Activated naive CD4-positive, alpha-beta T cell treated with anti-CD3 and anti-CD28 coated beads, Interleukin-2, amount 10 ng/mL, durations not matched to agents 7 days and 5 days (primary cell): ENCODE results near the gene SAMD14.

ENCODE experiments used
- CTCF ChIA-PET: fragments of 350-600 bp; sonication (Branson Sonifier 250); formaldehyde crosslinking; loops from one replicate; lab custom pipeline; 2021; ENCODE audit warnings: antibody characterized with exemption; lab: Charles Lee
- DNase-seq: peaks from one replicate; pipeline ENCODE4 v3.0.0-alpha.2; 2020
- H3K27ac Mint-ChIP-seq: one replicate; pipeline ENCODE4 v1.8.0; 2021; ENCODE audit warnings: mild to moderate bottlenecking, moderate library complexity, mixed read lengths
- H3K27me3 Mint-ChIP-seq: one replicate; pipeline ENCODE4 v1.8.0; 2021; ENCODE audit warnings: mild to moderate bottlenecking, mixed read lengths
- H3K36me3 Mint-ChIP-seq: one replicate; pipeline ENCODE4 v1.8.0; 2021; ENCODE audit warnings: mixed read lengths
- H3K4me1 Mint-ChIP-seq: one replicate; pipeline ENCODE4 v1.8.0; 2021; ENCODE audit warnings: mixed read lengths
- H3K4me3 Mint-ChIP-seq: one replicate; pipeline ENCODE4 v1.8.0; 2021; ENCODE audit warnings: mild to moderate bottlenecking, moderate library complexity, mixed read lengths
- H3K9me3 Mint-ChIP-seq: one replicate; pipeline ENCODE4 v1.8.0; 2021; ENCODE audit warnings: mixed read lengths

SAMD14 gene

GRCh38 chr17:50080096-50080480 is 49.9 kb downstream of the SAMD14 start:
- H3K4me1 Mint-ChIP-seq, result no peaks in the 10 kb centered on the region
- no peak for DNase-seq
- CTCF ChIA-PET, result interaction anchor here (1.3 to 2.7 kb wide), 3 partner anchors 11 to 523 kb away, joined by 3 to 12 read pairs (median 4); partner anchors contain the start of gene PDK2
- no peaks in the 10 kb centered on the region for H3K27me3 Mint-ChIP-seq
- no peak overlapping the region for H3K27ac Mint-ChIP-seq
- no peak overlapping the region for H3K4me3 Mint-ChIP-seq
- H3K36me3 Mint-ChIP-seq, result no peaks in the 10 kb centered on the region
- H3K9me3 Mint-ChIP-seq, result no peaks in the 10 kb centered on the region

DNA sequence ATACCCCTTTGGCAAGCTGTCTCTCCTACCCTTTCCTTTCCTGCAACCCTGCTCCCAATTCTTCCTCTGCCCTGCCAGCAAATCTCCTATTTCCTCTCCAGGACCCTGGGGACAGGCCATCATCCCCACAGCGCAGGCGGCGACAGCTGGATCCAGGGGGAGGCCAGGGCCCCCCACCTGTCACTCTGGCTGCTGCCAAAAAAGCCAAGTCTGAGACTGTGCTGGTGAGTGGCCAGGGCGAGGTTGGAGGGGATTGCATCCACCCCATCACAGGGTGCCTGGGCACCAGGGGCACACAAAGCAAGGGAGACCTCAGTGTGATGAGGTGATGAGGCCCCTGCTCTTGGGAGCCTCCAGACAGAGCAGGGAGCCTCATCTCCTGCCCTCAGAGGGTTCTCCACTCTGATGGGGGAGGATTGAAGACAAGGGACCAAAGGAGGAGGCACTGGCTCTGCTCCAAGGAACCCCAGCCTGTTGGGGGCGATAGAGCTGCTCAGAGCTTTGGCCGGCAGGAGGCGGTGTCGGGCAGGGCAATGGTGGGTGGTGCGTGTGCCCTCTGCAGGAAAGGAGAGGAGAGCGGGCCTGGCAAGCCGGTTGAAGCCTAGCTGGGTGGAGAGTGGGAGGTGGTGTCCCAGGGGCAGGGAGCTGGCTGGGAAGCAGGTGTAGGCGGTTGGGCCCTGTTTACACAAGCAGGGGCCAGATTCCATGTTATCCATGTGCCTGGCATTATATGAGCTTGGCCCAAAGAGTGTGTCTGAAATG is 50.4 kb downstream of the SAMD14 start:
- Mint-ChIP-seq H3K4me3 (no peak overlapping the region), H3K27me3 (no peaks in the 10 kb centered on the region), H3K36me3 (no peaks in the 10 kb centered on the region), H3K4me1 (no peaks in the 10 kb centered on the region), H3K27ac (no peak overlapping the region), H3K9me3 (no peaks in the 10 kb centered on the region)
- CTCF ChIA-PET, result interaction anchor here (1.3 to 2.7 kb wide), 3 partner anchors 12 to 522 kb away, joined by 3 to 12 read pairs (median 4); partner anchors contain the start of gene PDK2
- no peak for DNase-seq

DNA sequence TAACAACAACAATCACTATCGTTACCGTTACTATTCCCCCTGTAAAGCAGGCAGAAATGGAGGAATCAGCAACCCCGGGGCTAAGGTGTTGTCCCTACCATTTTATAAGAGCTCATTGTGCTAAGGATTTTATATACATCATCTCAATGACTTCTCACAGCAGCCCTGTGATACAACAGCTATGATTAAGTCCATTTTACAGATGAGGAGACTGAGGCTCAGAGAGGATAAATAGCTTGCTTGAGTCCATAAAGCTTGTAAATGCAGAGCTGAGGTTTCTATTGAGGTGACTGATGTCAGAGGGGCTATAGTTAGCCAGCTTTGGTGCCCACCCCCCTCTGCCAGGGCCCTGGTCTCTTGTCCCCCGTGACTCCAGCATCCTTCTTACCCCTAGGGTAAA is 51.5 kb downstream of the SAMD14 start:
- H3K9me3 Mint-ChIP-seq, result no peaks in the 10 kb centered on the region
- DNase-seq, result no peak

DNA sequence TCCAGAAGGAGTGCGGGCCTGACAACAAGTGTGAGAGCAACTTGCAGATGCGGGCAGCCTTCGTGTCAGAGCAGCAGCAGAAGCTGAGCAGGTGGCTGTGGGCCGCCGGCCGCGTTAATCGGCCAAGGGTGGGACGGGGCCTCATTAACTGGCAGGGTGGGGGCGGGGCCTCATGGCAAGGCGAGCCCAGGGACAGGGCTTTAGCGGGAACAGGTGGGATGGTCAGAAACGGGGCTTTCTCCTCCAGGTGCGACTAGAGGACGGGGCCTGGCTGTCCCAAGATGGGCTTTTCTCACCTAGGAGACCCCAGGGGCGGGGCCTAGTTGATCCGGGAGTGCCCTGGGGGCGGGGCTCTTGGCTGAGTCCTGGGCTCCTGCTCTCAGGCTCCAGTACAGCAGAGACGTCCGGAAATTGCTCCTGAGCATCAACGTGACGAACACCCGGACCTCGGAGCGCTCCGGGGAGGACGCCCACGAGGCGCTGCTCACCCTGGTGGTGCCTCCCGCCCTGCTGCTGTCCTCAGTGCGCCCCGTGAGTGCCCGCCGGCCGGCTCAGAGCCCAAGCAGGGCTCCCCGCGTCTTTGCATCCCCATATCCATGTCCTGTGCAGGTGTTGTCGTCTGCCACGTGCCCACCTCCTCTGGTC is 53.2 kb downstream of the SAMD14 start:
- CTCF ChIA-PET, result interaction anchor here (1.6 to 2.2 kb wide), 3 partner anchors 11 to 38 kb away, joined by 4 to 20 read pairs (median 7); partner anchors contain the start of gene ITGA3
- H3K27me3 Mint-ChIP-seq, result no peaks in the 10 kb centered on the region

More for the DNA sequence above, 51.5 kb downstream of the SAMD14 start:
- Mint-ChIP-seq H3K36me3 (no peaks in the 10 kb centered on the region), H3K4me3 (no peak overlapping the region), H3K27me3 (no peaks in the 10 kb centered on the region), H3K4me1 (no peaks in the 10 kb centered on the region), H3K27ac (no peak overlapping the region)
- CTCF ChIA-PET, result interaction anchor here (0.6 to 2.2 kb wide), 5 partner anchors 9 to 60 kb away, joined by 3 to 20 read pairs (median 3); no protein-coding TSS in a partner anchor

DNA sequence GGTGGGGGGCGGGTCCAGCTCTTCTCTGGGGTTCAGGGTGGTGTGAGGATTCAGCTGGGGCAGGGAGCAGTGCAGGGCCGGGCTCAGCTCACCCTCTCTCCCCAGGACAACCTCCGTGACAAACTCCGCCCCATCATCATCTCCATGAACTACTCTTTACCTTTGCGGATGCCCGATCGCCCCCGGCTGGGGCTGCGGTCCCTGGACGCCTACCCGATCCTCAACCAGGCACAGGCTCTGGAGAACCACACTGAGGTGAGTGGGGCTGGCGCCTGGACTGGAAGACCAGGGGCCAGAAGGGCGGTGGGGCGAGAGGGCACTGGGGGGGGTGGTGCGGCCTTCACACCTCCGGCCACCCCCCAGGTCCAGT is 53.8 kb downstream of the SAMD14 start:
- H3K27me3 Mint-ChIP-seq, result no peaks in the 10 kb centered on the region
- peaks cover 4% of the 10 kb centered on the region for H3K36me3 Mint-ChIP-seq
- no peaks in the 10 kb centered on the region for H3K4me1 Mint-ChIP-seq
- H3K4me3 Mint-ChIP-seq, result no peak overlapping the region
- no peak for DNase-seq
- no peak overlapping the region for H3K27ac Mint-ChIP-seq
- CTCF ChIA-PET, result interaction anchor here (1.6 kb wide), 1 partner anchor 20 kb away, joined by 4 read pairs; the partner anchor contains the start of gene ITGA3
- H3K9me3 Mint-ChIP-seq, result no peaks in the 10 kb centered on the region

More for the DNA sequence above, 53.2 kb downstream of the SAMD14 start:
- Mint-ChIP-seq H3K4me1 (no peaks in the 10 kb centered on the region), H3K4me3 (no peak overlapping the region), H3K9me3 (no peaks in the 10 kb centered on the region), H3K36me3 (no peaks in the 10 kb centered on the region), H3K27ac (no peak overlapping the region)
- DNase-seq, result no peak

- H3K4me1 Mint-ChIP-seq, result no peaks in the 10 kb centered on the region
- no peak overlapping the region for H3K4me3 Mint-ChIP-seq
- no peaks in the 10 kb centered on the region for H3K27me3 Mint-ChIP-seq
- no peak overlapping the region for H3K27ac Mint-ChIP-seq
- DNase-seq, result no peak
- H3K9me3 Mint-ChIP-seq, result no peaks in the 10 kb centered on the region
- H3K36me3 Mint-ChIP-seq, result peaks cover 6% of the 10 kb centered on the region
- CTCF ChIA-PET, result interaction anchor here (1.6 to 2.0 kb wide), 2 partner anchors 12 to 20 kb away, joined by 4 to 8 read pairs; partner anchors contain the start of gene ITGA3
These were observed 54.4 kb downstream of the SAMD14 start for GRCh38 chr17:50075446-50076032.

DNA sequence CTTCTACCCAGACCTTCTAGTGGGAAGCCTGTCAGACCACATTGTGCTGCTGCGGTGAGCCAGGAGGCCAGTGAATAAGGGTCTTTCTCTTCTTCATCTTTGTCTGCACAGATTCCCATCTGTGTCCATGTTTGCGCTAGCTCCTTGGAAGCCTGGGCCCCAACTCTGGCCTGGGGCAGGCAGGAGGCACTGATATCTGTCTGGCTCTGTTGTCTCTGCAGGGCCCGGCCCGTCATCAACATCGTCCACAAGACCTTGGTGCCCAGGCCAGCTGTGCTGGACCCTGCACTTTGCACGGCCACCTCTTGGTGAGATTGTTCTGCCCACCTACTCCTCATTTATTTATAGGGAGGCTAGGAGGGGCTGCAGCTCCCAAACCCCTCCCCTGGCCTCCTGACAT is 55.7 kb downstream of the SAMD14 start:
- Mint-ChIP-seq H3K4me1 (no peaks in the 10 kb centered on the region), H3K27ac (no peak overlapping the region), H3K4me3 (no peak overlapping the region), H3K36me3 (peaks cover 6% of the 10 kb centered on the region), H3K27me3 (no peaks in the 10 kb centered on the region), H3K9me3 (no peaks in the 10 kb centered on the region)
- no peak for DNase-seq
- CTCF ChIA-PET, result interaction anchor here (1.1 to 2.0 kb wide), 3 partner anchors 13 to 20 kb away, joined by 3 to 8 read pairs (median 4); no protein-coding TSS in a partner anchor

DNA sequence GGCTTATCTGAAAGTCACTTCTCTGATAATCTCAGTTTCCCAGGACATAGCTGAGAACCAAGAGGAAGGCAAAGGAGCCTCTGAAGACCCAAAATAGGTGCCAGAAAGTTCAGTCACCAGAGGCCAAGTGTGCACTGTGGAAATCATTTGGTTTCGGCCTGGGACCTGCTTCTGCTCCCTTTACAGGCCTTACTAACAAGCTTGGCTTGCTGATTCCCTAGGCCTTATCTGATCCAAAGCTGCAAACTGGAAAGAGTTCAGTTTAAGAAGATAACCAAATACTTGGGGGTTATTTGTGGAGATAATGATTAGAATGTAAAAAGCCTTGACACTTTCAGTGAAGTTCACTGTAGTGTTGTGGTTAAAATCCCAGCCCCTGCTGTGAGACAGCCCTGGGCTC is 57.0 kb downstream of the SAMD14 start:
- DNase-seq, result no peak
- H3K4me1 Mint-ChIP-seq, result no peaks in the 10 kb centered on the region
- no peaks in the 10 kb centered on the region for H3K9me3 Mint-ChIP-seq
- no peak overlapping the region for H3K27ac Mint-ChIP-seq
- H3K27me3 Mint-ChIP-seq, result no peaks in the 10 kb centered on the region
- no peak overlapping the region for H3K4me3 Mint-ChIP-seq
- CTCF ChIA-PET, result interaction anchor here (0.8 kb wide), 1 partner anchor 43 kb away, joined by 3 read pairs; no protein-coding TSS in a partner anchor
- H3K36me3 Mint-ChIP-seq, result peaks cover 6% of the 10 kb centered on the region

DNA sequence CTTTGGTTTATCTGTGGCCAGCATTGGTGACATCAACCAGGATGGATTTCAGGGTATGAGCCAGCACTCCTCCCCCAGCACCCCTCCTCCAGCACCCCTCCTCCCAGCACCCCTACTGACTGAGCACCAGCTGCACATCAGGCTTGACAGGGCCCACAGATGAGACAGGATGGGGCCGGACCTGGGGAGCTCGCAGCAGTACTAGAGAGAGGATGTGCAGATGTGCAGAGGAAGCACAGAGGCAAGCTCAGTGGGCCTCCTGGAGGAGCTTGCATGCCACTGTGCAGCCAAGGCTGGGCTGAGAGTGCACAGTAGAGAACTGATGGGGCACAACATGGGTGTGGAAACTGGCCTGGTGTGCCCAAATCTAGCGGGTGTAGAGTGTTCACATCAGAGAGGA is 57.8 kb downstream of the SAMD14 start:
- H3K9me3 Mint-ChIP-seq, result no peaks in the 10 kb centered on the region
- H3K27ac Mint-ChIP-seq, result no peak overlapping the region
- peaks cover 6% of the 10 kb centered on the region for H3K36me3 Mint-ChIP-seq
- CTCF ChIA-PET, result interaction anchor here (0.9 kb wide), 1 partner anchor 15 kb away, joined by 3 read pairs; no protein-coding TSS in a partner anchor
- H3K4me3 Mint-ChIP-seq, result no peak overlapping the region
- no peaks in the 10 kb centered on the region for H3K4me1 Mint-ChIP-seq
- no peaks in the 10 kb centered on the region for H3K27me3 Mint-ChIP-seq
- DNase-seq, result no peak

GRCh38 chr17:50071692-50072091 is 58.3 kb downstream of the SAMD14 start:
- no peaks in the 10 kb centered on the region for H3K27me3 Mint-ChIP-seq
- H3K9me3 Mint-ChIP-seq, result no peaks in the 10 kb centered on the region
- H3K4me1 Mint-ChIP-seq, result no peaks in the 10 kb centered on the region
- CTCF ChIA-PET, result interaction anchor here (0.9 kb wide), 1 partner anchor 15 kb away, joined by 3 read pairs; no protein-coding TSS in a partner anchor
- H3K36me3 Mint-ChIP-seq, result peaks cover 6% of the 10 kb centered on the region
- no peak for DNase-seq
- H3K27ac Mint-ChIP-seq, result no peak overlapping the region
- H3K4me3 Mint-ChIP-seq, result no peak overlapping the region

- CTCF ChIA-PET, result no interaction called here
- no peaks in the 10 kb centered on the region for H3K27me3 Mint-ChIP-seq
- peaks cover 6% of the 10 kb centered on the region for H3K36me3 Mint-ChIP-seq
- H3K9me3 Mint-ChIP-seq, result no peaks in the 10 kb centered on the region
- no peak for DNase-seq
- H3K4me3 Mint-ChIP-seq, result no peak overlapping the region
- no peaks in the 10 kb centered on the region for H3K4me1 Mint-ChIP-seq
- H3K27ac Mint-ChIP-seq, result no peak overlapping the region
These were observed 58.9 kb downstream of the SAMD14 start for GRCh38 chr17:50070908-50071680.

DNA sequence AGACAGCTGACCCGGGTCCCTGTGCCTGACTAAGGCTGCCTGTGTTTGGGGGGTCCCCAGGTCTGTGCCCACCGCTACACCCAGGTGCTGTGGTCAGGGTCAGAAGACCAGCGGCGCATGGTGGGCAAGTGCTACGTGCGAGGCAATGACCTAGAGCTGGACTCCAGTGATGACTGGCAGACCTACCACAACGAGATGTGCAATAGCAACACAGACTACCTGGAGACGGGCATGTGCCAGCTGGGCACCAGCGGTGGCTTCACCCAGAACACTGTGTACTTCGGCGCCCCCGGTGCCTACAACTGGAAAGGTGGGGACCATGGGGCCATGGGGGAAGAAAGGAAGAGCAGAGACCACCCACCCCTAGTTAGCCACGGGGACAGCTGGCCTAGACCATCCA is 62.0 kb downstream of the SAMD14 start:
- H3K9me3 Mint-ChIP-seq, result no peaks in the 10 kb centered on the region
- DNase-seq, result no peak
- CTCF ChIA-PET, result interaction anchor here (1.6 to 3.1 kb wide), 2 partner anchors 10 to 26 kb away, joined by 5 to 14 read pairs; no protein-coding TSS in a partner anchor
- H3K4me3 Mint-ChIP-seq, result no peak overlapping the region
- H3K36me3 Mint-ChIP-seq, result peaks cover 6% of the 10 kb centered on the region
- H3K27ac Mint-ChIP-seq, result no peak overlapping the region
- no peaks in the 10 kb centered on the region for H3K4me1 Mint-ChIP-seq
- H3K27me3 Mint-ChIP-seq, result no peaks in the 10 kb centered on the region

- no peaks in the 10 kb centered on the region for H3K9me3 Mint-ChIP-seq
- CTCF ChIA-PET, result interaction anchor here (1.1 to 3.1 kb wide), 4 partner anchors 9 to 27 kb away, joined by 3 to 14 read pairs (median 6); no protein-coding TSS in a partner anchor
These were observed 63.0 kb downstream of the SAMD14 start for GRCh38 chr17:50066995-50067394.

More at GRCh38 chr17:50066995-50067394, 63.0 kb downstream of the SAMD14 start:
- Mint-ChIP-seq H3K4me3 (no peak overlapping the region), H3K27me3 (no peaks in the 10 kb centered on the region), H3K36me3 (peaks cover 6% of the 10 kb centered on the region), H3K4me1 (no peaks in the 10 kb centered on the region), H3K27ac (no peak overlapping the region)
- no peak for DNase-seq
